ENCODE measurements around the gene CSF2. TPM values are rescaled to one million over a fixed set of nuclear protein-coding genes. Genes with fewer than 3 reads are reported as not detected.

CSF2 gene
- total RNA-seq, 1 donor from 2014 or later: not detected

DNA sequence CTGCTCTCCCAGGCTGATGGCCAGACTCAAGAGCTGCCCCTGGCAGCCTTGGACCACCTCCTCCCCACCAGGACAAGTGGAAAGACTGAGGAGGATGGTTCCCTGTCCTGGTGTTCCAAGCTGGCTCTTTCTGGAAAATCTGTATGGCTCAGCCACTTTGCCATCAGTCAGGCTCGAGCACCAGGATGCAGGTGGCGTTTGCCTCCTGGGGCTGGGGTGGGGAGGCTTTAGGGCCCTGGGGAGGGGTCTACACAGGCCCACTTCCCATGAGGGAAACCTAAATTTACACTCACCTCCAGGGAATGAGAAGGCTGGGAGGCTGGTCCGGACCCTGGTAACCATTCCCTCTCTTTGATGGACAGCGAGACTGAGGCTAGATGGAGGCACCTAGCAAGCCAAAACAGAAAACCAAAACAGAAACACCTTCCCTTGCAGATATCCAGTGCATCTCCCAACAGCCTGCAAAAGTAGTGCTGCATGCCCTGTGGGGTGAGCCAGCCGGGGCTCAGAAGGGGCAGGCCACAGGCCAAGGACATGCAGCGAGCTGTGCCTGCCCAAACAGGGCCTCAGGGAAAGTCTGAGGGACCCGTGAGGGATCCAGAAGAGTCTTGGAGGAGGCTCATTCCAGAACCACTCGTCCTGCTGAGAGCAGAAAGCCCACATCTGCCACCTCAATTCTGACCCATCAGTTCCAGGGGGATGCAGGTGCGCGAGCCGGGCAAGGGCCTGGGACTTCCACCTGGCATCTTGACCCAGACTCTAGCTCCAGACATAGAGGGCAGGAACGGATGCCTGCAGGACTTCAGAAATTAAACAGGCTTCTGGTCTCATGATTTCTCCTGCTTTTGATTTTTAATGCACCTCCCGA, 5.4 kb upstream of the CSF2 start:
- Mint-ChIP-seq H3K27ac (no peak overlapping the region), H3K4me3 (no peak overlapping the region), H3K9me3 (no peaks in the 10 kb centered on the region), H3K27me3 (no peaks in the 10 kb centered on the region), H3K36me3 (no peaks in the 10 kb centered on the region), H3K4me1 (ENCODE audit: unreplicated experiment) (no peaks in the 10 kb centered on the region)
- no peak for DNase-seq (ENCODE audit: extremely low spot score, unreplicated experiment)
- TF ChIP-seq, protein P1, sequence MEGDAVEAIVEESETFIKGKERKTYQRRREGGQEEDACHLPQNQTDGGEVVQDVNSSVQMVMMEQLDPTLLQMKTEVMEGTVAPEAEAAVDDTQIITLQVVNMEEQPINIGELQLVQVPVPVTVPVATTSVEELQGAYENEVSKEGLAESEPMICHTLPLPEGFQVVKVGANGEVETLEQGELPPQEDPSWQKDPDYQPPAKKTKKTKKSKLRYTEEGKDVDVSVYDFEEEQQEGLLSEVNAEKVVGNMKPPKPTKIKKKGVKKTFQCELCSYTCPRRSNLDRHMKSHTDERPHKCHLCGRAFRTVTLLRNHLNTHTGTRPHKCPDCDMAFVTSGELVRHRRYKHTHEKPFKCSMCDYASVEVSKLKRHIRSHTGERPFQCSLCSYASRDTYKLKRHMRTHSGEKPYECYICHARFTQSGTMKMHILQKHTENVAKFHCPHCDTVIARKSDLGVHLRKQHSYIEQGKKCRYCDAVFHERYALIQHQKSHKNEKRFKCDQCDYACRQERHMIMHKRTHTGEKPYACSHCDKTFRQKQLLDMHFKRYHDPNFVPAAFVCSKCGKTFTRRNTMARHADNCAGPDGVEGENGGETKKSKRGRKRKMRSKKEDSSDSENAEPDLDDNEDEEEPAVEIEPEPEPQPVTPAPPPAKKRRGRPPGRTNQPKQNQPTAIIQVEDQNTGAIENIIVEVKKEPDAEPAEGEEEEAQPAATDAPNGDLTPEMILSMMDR (conservative IDR thresholded peaks at IDR 0.05): no peak

DNA sequence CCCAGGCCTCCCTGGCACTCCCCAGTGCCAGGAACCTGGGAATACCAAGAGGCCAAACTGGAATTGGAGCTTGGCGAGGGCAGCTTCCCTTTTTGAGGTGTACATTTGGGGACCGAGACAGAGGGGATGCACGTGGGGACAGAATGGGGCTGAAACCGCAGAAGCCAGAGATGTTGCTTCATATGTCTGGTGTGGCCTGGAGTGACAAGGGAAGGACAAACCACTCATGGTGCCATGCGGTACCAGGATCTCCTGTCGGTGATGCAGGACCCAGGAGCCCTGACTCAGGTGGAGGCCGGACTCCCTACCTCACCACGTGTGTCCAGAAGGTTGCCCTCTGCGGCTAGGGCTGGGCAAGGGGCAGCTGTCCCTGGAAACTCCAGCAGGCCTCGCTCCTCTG, 4.0 kb upstream of the CSF2 start:
- Mint-ChIP-seq H3K4me3 (no peak overlapping the region), H3K27me3 (no peaks in the 10 kb centered on the region), H3K4me1 (ENCODE audit: unreplicated experiment) (no peaks in the 10 kb centered on the region), H3K9me3 (no peaks in the 10 kb centered on the region), H3K27ac (no peak overlapping the region), H3K36me3 (no peaks in the 10 kb centered on the region)
- DNase-seq (ENCODE audit: extremely low spot score, unreplicated experiment): no peak
- TF ChIP-seq, protein P1 (conservative IDR thresholded peaks at IDR 0.05): no peak

DNA sequence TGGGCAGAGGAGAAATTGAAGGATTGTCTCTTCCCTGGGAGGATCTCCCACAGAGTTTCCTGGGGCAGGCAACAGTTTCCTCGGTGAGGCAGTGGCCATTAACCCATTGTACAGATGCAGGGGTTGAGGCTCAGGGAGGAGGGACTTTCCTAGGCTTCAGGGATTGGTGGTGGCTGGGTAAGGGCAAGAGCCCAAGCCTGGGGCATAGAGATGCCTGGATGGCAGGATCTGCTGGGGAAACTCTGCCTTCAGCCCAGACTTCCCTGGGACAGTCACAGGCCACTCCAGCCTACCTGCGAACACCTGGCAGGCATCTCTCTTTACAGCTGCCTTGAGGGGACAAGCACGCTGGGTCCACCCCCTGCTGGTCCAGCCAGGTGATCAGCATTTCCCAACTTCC, 3.6 kb upstream of the CSF2 start:
- no peaks in the 10 kb centered on the region for H3K9me3 Mint-ChIP-seq
- H3K4me1 Mint-ChIP-seq (ENCODE audit: unreplicated experiment): peaks cover 3% of the 10 kb centered on the region
- TF ChIP-seq, protein P1 (conservative IDR thresholded peaks at IDR 0.05): no peak
- no peak for DNase-seq (ENCODE audit: extremely low spot score, unreplicated experiment)
- no peaks in the 10 kb centered on the region for H3K27me3 Mint-ChIP-seq
- no peaks in the 10 kb centered on the region for H3K36me3 Mint-ChIP-seq
- H3K27ac Mint-ChIP-seq: no peak overlapping the region
- H3K4me3 Mint-ChIP-seq: no peak overlapping the region

DNA sequence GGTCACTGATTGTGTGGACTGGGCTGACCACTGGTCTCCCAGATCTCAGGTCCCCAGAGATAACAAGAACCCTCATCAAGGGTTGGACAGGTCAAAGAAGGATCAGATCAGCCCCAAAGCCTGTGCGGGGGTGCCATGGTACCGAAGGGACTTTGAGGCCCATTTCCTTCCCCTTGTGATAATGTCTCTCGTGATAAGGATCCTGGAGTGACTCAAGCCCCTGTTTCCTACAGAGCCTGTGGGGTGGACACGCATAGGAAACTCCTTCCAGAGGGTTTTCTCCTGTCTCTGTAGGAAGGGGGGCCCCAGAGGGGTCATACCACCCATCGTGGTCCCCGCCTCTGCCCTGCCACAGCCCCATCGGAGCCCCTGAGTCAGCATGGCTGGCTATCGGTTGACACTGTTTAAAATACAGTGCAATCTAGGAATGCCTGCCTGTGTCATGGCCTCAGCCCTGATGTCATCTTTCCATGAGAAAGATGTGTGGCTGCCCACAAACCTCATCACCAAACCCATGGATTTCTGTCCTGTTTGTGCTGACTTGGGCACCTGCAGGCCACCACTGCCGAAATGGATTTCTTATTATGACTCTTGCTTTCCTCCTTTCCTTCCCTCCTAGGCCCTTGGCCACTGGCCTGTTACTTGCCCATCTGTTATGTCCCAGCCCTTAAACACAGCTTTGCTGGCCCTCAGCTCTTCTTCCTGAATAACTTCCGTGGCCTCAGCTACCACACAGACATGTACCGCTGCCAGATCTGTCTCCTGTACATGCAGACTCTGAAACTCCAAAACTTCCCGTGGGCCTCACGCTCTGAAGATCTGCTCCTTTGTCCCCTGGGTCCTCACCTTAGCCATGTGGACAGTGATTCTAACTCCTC, 2.9 kb upstream of the CSF2 start:
- no peaks in the 10 kb centered on the region for H3K9me3 Mint-ChIP-seq
- DNase-seq (ENCODE audit: extremely low spot score, unreplicated experiment): no peak
- TF ChIP-seq, protein P1 (conservative IDR thresholded peaks at IDR 0.05): no peak
- no peaks in the 10 kb centered on the region for H3K27me3 Mint-ChIP-seq
- no peak overlapping the region for H3K27ac Mint-ChIP-seq
- no peaks in the 10 kb centered on the region for H3K36me3 Mint-ChIP-seq
- H3K4me1 Mint-ChIP-seq (ENCODE audit: unreplicated experiment): peaks cover 4% of the 10 kb centered on the region
- no peak overlapping the region for H3K4me3 Mint-ChIP-seq

DNA sequence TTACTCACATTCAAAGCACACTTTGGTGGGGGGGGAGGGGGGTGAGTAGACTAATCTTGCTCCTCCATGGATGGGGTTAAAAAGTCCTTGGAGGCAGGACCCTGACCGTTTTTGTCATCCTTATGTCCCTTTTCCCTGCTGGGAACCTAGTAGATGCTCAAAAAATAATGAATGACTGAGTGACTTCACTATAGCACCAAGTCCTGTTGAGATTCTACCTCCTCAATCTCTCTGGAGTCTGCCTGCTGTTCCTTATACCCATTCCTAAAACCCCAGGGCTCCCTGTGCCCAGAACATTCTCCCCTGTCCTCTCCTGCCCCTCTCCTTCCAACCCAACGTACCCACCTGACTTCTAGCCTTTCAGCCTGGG, 2.3 kb upstream of the CSF2 start:
- Mint-ChIP-seq H3K36me3 (no peaks in the 10 kb centered on the region), H3K9me3 (no peaks in the 10 kb centered on the region), H3K4me3 (no peak overlapping the region), H3K27me3 (no peaks in the 10 kb centered on the region), H3K4me1 (ENCODE audit: unreplicated experiment) (peaks cover 4% of the 10 kb centered on the region), H3K27ac (no peak overlapping the region)
- DNase-seq (ENCODE audit: extremely low spot score, unreplicated experiment): no peak
- TF ChIP-seq, protein P1 (conservative IDR thresholded peaks at IDR 0.05): no peak
